GM21717 (cell line): ENCODE measurements around the gene ARHGEF7.
"Not testable (repeated sequence)": the region's sequence is repeated elsewhere in the genome, so short reads cannot be mapped to it uniquely, and the experiment has no call there.

Experiments
- ATAC-seq: cut with Tn5 transposase; IDR thresholded peaks from one replicate; pipeline ENCODE4 v1.9.1; 2021; ENCODE audit warnings: mild to moderate bottlenecking, moderate library complexity; ENCODE audit not compliant: unreplicated experiment

ARHGEF7 gene

GRCh38 chr13:111189516-111189915 is 74.4 kb downstream of the ARHGEF7 start:
- not testable (repeated sequence) for ATAC-seq

- ATAC-seq, result not testable (repeated sequence)
These were observed 78.1 kb downstream of the ARHGEF7 start for GRCh38 chr13:111193223-111193622.

- not testable (repeated sequence) for ATAC-seq
These were observed 79.5 kb downstream of the ARHGEF7 start for GRCh38 chr13:111194651-111195050.

- not testable (repeated sequence) for ATAC-seq
These were observed 83.7 kb downstream of the ARHGEF7 start for GRCh38 chr13:111198732-111199378.

- ATAC-seq, result no peak
These were observed 86.3 kb downstream of the ARHGEF7 start for GRCh38 chr13:111201304-111201940.

- ATAC-seq, result no peak
These were observed 87.1 kb downstream of the ARHGEF7 start for GRCh38 chr13:111202156-111202621.

- peak; percentile 84 for ATAC-seq
These were observed 87.6 kb downstream of the ARHGEF7 start for GRCh38 chr13:111202745-111203144.

- ATAC-seq, result peak; percentile 41
These were observed 88.8 kb downstream of the ARHGEF7 start for GRCh38 chr13:111203736-111204389.

- no peak for ATAC-seq
These were observed 89.5 kb downstream of the ARHGEF7 start for GRCh38 chr13:111204438-111205177.

GRCh38 chr13:111206148-111206547 is 91.0 kb downstream of the ARHGEF7 start:
- no peak for ATAC-seq

GRCh38 chr13:111209613-111210012 is 94.5 kb downstream of the ARHGEF7 start:
- ATAC-seq, result no peak

GRCh38 chr13:111210091-111210490 is 95.0 kb downstream of the ARHGEF7 start:
- ATAC-seq, result no peak

GRCh38 chr13:111210544-111211469 is 95.7 kb downstream of the ARHGEF7 start:
- no peak for ATAC-seq

GRCh38 chr13:111211789-111212516 is 96.8 kb downstream of the ARHGEF7 start:
- no peak for ATAC-seq

- no peak for ATAC-seq
These were observed 97.4 kb downstream of the ARHGEF7 start for GRCh38 chr13:111212517-111212873.

GRCh38 chr13:111213964-111214726 is 99.0 kb downstream of the ARHGEF7 start:
- no peak for ATAC-seq

GRCh38 chr13:111215081-111216047 is 100.3 kb downstream of the ARHGEF7 start:
- no peak for ATAC-seq
